Osteoblast (primary cell): ENCODE measurements around the gene PARD6G. TPM values are rescaled to one million over a fixed set of nuclear protein-coding genes. Genes with fewer than 3 reads are reported as not detected.

Experiments
- DNase-seq: peaks from one replicate; pipeline ENCODE4 v3.0.0; 2011; ENCODE audit warnings: low spot score, mixed read lengths; ENCODE audit not compliant: insufficient read length; ENCODE audit errors: missing footprints
- H2AFZ ChIP-seq: 2 replicates; pipeline ENCODE4 v1.6.0; 2011; ENCODE audit warnings: mild to moderate bottlenecking, low read length
- H3K27ac ChIP-seq: 2 replicates; pipeline ENCODE4 v1.5.1; 2011; ENCODE audit warnings: mild to moderate bottlenecking, low read depth, low read length, moderate library complexity
- H3K27me3 ChIP-seq: 2 replicates; pipeline ENCODE4 v1.6.0; 2012; ENCODE audit warnings: mild to moderate bottlenecking, control low read depth, inconsistent platforms, low read length, moderate library complexity; ENCODE audit not compliant: insufficient read depth
- H3K36me3 ChIP-seq: 2 replicates; pipeline ENCODE4 v1.5.1; 2011; ENCODE audit warnings: mild to moderate bottlenecking, low read length, control low read depth, moderate library complexity; ENCODE audit not compliant: insufficient read depth
- H3K4me1 ChIP-seq: 2 replicates; pipeline ENCODE4 v1.5.1; 2011; ENCODE audit warnings: mild to moderate bottlenecking, low read length, control low read depth, moderate library complexity; ENCODE audit not compliant: insufficient read depth
- H3K4me2 ChIP-seq: 2 replicates; pipeline ENCODE4 v1.6.0; 2011; ENCODE audit warnings: mild to moderate bottlenecking, low read length; ENCODE audit not compliant: insufficient read depth
- H3K4me3 ChIP-seq: fragments of 200-600 bp; sonication (generic); 3 replicates; pipeline ENCODE4 v1.5.1; 2012; ENCODE audit warnings: mild to moderate bottlenecking, low read length, inconsistent platforms; ENCODE audit not compliant: insufficient read depth
- H3K79me2 ChIP-seq: 2 replicates; pipeline ENCODE4 v1.6.0; 2012; ENCODE audit warnings: mild to moderate bottlenecking, low read length, control low read depth, inconsistent platforms; ENCODE audit not compliant: insufficient read depth
- H3K9me3 ChIP-seq: 2 replicates; pipeline ENCODE4 v1.5.1; 2011; ENCODE audit warnings: low read depth, low read length, control low read depth
- H4K20me1 ChIP-seq: 2 replicates; pipeline ENCODE4 v1.6.0; 2012; ENCODE audit warnings: mild to moderate bottlenecking, low read length, control low read depth; ENCODE audit not compliant: insufficient read depth
- CTCF ChIP-seq: IDR thresholded peaks from 2 replicates; pipeline ENCODE4 v1.5.1; 2011; ENCODE audit warnings: mild to moderate bottlenecking, low read depth, low read length, moderate library complexity; ENCODE audit errors: extremely low read depth
- total RNA-seq: library from RNA; depleted of rRNA; stranded (reverse); fragments of >200 nt; gene quantifications from 2 replicates; pipeline ENCODE4 v1.2.3, GENCODE V29; 2012

PARD6G gene
- total RNA-seq, 1 donor: 2.2 TPM

- H3K36me3 ChIP-seq: peaks cover 63% of the 10 kb centered on the region
- no peak for TF ChIP-seq CTCF
These were observed 109.3 kb downstream of the PARD6G start for GRCh38 chr18:80137976-80138375.

GRCh38 chr18:80137137-80137536, 110.2 kb downstream of the PARD6G start:
- peaks cover 3% of the 10 kb centered on the region for H4K20me1 ChIP-seq
- H3K36me3 ChIP-seq: peaks cover 64% of the 10 kb centered on the region
- no peak for TF ChIP-seq CTCF
- no peak overlapping the region for H3K4me3 ChIP-seq
- H3K79me2 ChIP-seq: peaks cover 32% of the 10 kb centered on the region
- H3K27me3 ChIP-seq: no peaks in the 10 kb centered on the region
- H2AFZ ChIP-seq: no peak overlapping the region
- H3K9me3 ChIP-seq: no peaks in the 10 kb centered on the region
- no peaks in the 10 kb centered on the region for H3K4me1 ChIP-seq
- no peak overlapping the region for H3K4me2 ChIP-seq
- no peak for DNase-seq
- no peak overlapping the region for H3K27ac ChIP-seq

More at GRCh38 chr18:80137976-80138375, 109.3 kb downstream of the PARD6G start:
- peaks cover 3% of the 10 kb centered on the region for H4K20me1 ChIP-seq
- no peaks in the 10 kb centered on the region for H3K4me1 ChIP-seq
- H3K27me3 ChIP-seq: no peaks in the 10 kb centered on the region
- no peak overlapping the region for H3K4me3 ChIP-seq
- no peaks in the 10 kb centered on the region for H3K9me3 ChIP-seq
- no peak overlapping the region for H3K27ac ChIP-seq
- peaks cover 24% of the 10 kb centered on the region for H3K79me2 ChIP-seq
- H2AFZ ChIP-seq: no peak overlapping the region
- no peak overlapping the region for H3K4me2 ChIP-seq
- no peak for DNase-seq

- DNase-seq: peak; percentile 59
- no peak overlapping the region for H2AFZ ChIP-seq
- H4K20me1 ChIP-seq: peaks cover 3% of the 10 kb centered on the region
- peaks cover 34% of the 10 kb centered on the region for H3K79me2 ChIP-seq
- H3K4me2 ChIP-seq: no peak overlapping the region
- no peak overlapping the region for H3K27ac ChIP-seq
- TF ChIP-seq CTCF: no peak
- peaks cover 60% of the 10 kb centered on the region for H3K36me3 ChIP-seq
- no peaks in the 10 kb centered on the region for H3K27me3 ChIP-seq
- H3K4me1 ChIP-seq: no peaks in the 10 kb centered on the region
- no peaks in the 10 kb centered on the region for H3K9me3 ChIP-seq
- H3K4me3 ChIP-seq: no peak overlapping the region
These were observed 110.6 kb downstream of the PARD6G start for GRCh38 chr18:80136679-80137078.

- Histone ChIP-seq H3K36me3 (peaks cover 60% of the 10 kb centered on the region), H3K9me3 (no peaks in the 10 kb centered on the region), H3K4me1 (no peaks in the 10 kb centered on the region), H3K27ac (no peak overlapping the region), H2AFZ (no peak overlapping the region), H3K4me2 (no peak overlapping the region), H3K27me3 (no peaks in the 10 kb centered on the region), H3K4me3 (no peak overlapping the region), H3K79me2 (peaks cover 48% of the 10 kb centered on the region), H4K20me1 (peaks cover 10% of the 10 kb centered on the region)
- TF ChIP-seq CTCF: no peak
- no peak for DNase-seq
These were observed 112.2 kb downstream of the PARD6G start for GRCh38 chr18:80135136-80135535.
